AG09309 (cell line): ENCODE measurements around the gene NOP56.
A peak's percentile ranks its signal among the peaks of the same experiment; 100 is the strongest.

Experiments used
- DNase-seq: peaks from one replicate; pipeline ENCODE4 v3.0.0-alpha.2; 2010; ENCODE audit warnings: low read depth
- H3K4me3 ChIP-seq: 2 replicates; pipeline ENCODE4 v1.5.1; 2011; ENCODE audit warnings: mild to moderate bottlenecking, low read depth, low read length, moderate library complexity; ENCODE audit not compliant: control insufficient read depth
- CTCF ChIP-seq: IDR thresholded peaks from 2 replicates; pipeline ENCODE4 v1.5.1; 2011; ENCODE audit warnings: mild to moderate bottlenecking, low read depth, low read length, inconsistent platforms; ENCODE audit not compliant: insufficient read depth, control insufficient read depth; ENCODE audit errors: missing control alignments

Gene NOP56

GRCh38 chr20:2651772-2652723 is at the start of gene NOP56:
NOP56 (plus strand) TSS chr20:2652632; CDS start chr20:2652661, 29 bp downstream.
- no peak for TF ChIP-seq CTCF
- peak; percentile 48 for DNase-seq
- H3K4me3 ChIP-seq, result peak within 1 kb of the TSS; percentile 82

GRCh38 chr20:2602746-2603145 is 49.7 kb upstream of the NOP56 start:
- no peak for DNase-seq
- H3K4me3 ChIP-seq, result no peak overlapping the region
- TF ChIP-seq CTCF, result no peak

- DNase-seq, result no peak
These were observed 48.5 kb upstream of the NOP56 start for GRCh38 chr20:2603816-2604505.

GRCh38 chr20:2604506-2604835 is 48.0 kb upstream of the NOP56 start:
- no peak for DNase-seq
- no peak overlapping the region for H3K4me3 ChIP-seq
- no peak for TF ChIP-seq CTCF

More at GRCh38 chr20:2603816-2604505, 48.5 kb upstream of the NOP56 start:
- H3K4me3 ChIP-seq, result no peak overlapping the region
- TF ChIP-seq CTCF, result no peak

- no peak for DNase-seq
- no peak for TF ChIP-seq CTCF
- H3K4me3 ChIP-seq, result no peak overlapping the region
These were observed 45.9 kb upstream of the NOP56 start for GRCh38 chr20:2606507-2607006.

- TF ChIP-seq CTCF, result no peak
- H3K4me3 ChIP-seq, result no peak overlapping the region
- DNase-seq, result no peak
These were observed 42.1 kb upstream of the NOP56 start for GRCh38 chr20:2610326-2610725.
